Vagina (tissue), 2 donors: ENCODE results near the gene LINGO1. TPM values are rescaled to one million over a fixed set of nuclear protein-coding genes. Genes with fewer than 3 reads are reported as not detected.

Source experiments
- DNase-seq, 2 donors: peaks; one replicate each; pipeline ENCODE4 v3.0.0-alpha.2; 2017; ENCODE audit errors: extremely low spot score in 2 of 2
- H3K27ac ChIP-seq: fragments of 200-600 bp; sonication (generic); one replicate; pipeline ENCODE4 v1.5.1; 2019
- H3K27me3 ChIP-seq: fragments of 200-600 bp; sonication (generic); one replicate; pipeline ENCODE4 v1.5.1; 2019
- H3K36me3 ChIP-seq, 2 donors: fragments of 200-600 bp; sonication (generic); one replicate each; pipeline ENCODE4 v1.5.1; 2017 to 2019
- H3K4me1 ChIP-seq: fragments of 200-600 bp; sonication (generic); one replicate; pipeline ENCODE4 v1.5.1; 2019
- H3K4me3 ChIP-seq, 2 donors: fragments of 200-600 bp; sonication (generic); 1 replicate in 1 of 2; 2 replicates in 1 of 2; pipeline ENCODE4 v1.5.1; 2016 to 2019
- H3K9me3 ChIP-seq: fragments of 200-600 bp; sonication (generic); one replicate; pipeline ENCODE4 v1.5.1; 2019
- CTCF ChIP-seq, 3 experiments: fragments of 450-650 bp in 2 of 3; fragments of 200-600 bp in 1 of 3; sonication (generic) in 1 of 3; IDR thresholded peaks; one replicate each; pipeline ENCODE4 v1.5.1; 2017 to 2019; ENCODE audit warnings: antibody characterized with exemption in 3 of 3, mild to moderate bottlenecking in 2 of 3, moderate library complexity in 2 of 3
- POLR2A ChIP-seq, 2 donors: fragments of 450-650 bp; IDR thresholded peaks; one replicate each; pipeline ENCODE4 v1.6.1; 2017; ENCODE audit warnings: antibody characterized with exemption in 2 of 2, mild to moderate bottlenecking in 2 of 2, moderate library complexity in 2 of 2
- POLR2AphosphoS5 ChIP-seq, 2 donors: sonication (generic); formaldehyde crosslinking; IDR thresholded peaks; one replicate each; pipeline ENCODE4 v1.9.0; 2017; ENCODE audit warnings: antibody characterized with exemption in 2 of 2, mild to moderate bottlenecking in 2 of 2, low read depth in 1 of 2; ENCODE audit not compliant: insufficient read depth in 1 of 2
- intact Hi-C: fragments of 100-400 bp; cut with DNase I; formaldehyde crosslinking; loops from one replicate; pipeline ENCODE4 v1.15.1; 2023
- total RNA-seq: library from RNA; depleted of rRNA; stranded (reverse); fragments of >200 nt; gene quantifications from one replicate; pipeline ENCODE4 v1.2.3, GENCODE V29; 2016

LINGO1 gene
- total RNA-seq, 1 donor from 2014 or later, result 4.7 TPM

GRCh38 chr15:77663256-77663655 lies 30.5 kb upstream of the LINGO1 start:
- TF ChIP-seq POLR2A (IDR thresholded peaks at IDR 0.05) (no peak), CTCF (IDR thresholded peaks at IDR 0.05) (no peak), POLR2AphosphoS5 (IDR thresholded peaks at IDR 0.05; ENCODE audit: insufficient read depth in 1 of 2, low read depth in 1 of 2) (no peak)
- no peak for DNase-seq
- no peak overlapping the region for H3K4me3 ChIP-seq
- no peaks in the 10 kb centered on the region for H3K36me3 ChIP-seq
- intact Hi-C loops, result no loop called here
- H3K4me1 ChIP-seq, result no peaks in the 10 kb centered on the region
- H3K27ac ChIP-seq, result no peak overlapping the region
- no peaks in the 10 kb centered on the region for H3K9me3 ChIP-seq
- H3K27me3 ChIP-seq, result no peaks in the 10 kb centered on the region

- Histone ChIP-seq H3K36me3 (no peaks in the 10 kb centered on the region), H3K27ac (no peak overlapping the region), H3K9me3 (no peaks in the 10 kb centered on the region), H3K4me1 (no peaks in the 10 kb centered on the region), H3K27me3 (no peaks in the 10 kb centered on the region), H3K4me3 (no peak overlapping the region)
- no peak for DNase-seq
- no peak for TF ChIP-seq POLR2AphosphoS5 (IDR thresholded peaks at IDR 0.05; ENCODE audit: insufficient read depth in 1 of 2, low read depth in 1 of 2)
- no peak for TF ChIP-seq POLR2A (IDR thresholded peaks at IDR 0.05)
- TF ChIP-seq CTCF (IDR thresholded peaks at IDR 0.05), result no peak
- intact Hi-C loops, result no loop called here
Observed at GRCh38 chr15:77659350-77660321, 26.9 kb upstream of the LINGO1 start.

GRCh38 chr15:77658304-77658703 lies 25.6 kb upstream of the LINGO1 start:
- Histone ChIP-seq H3K4me1 (no peaks in the 10 kb centered on the region), H3K27ac (no peak overlapping the region), H3K27me3 (no peaks in the 10 kb centered on the region), H3K9me3 (no peaks in the 10 kb centered on the region), H3K4me3 (no peak overlapping the region), H3K36me3 (no peaks in the 10 kb centered on the region)
- intact Hi-C loops, result no loop called here
- no peak for DNase-seq
- no peak for TF ChIP-seq CTCF (IDR thresholded peaks at IDR 0.05)
- TF ChIP-seq POLR2A (IDR thresholded peaks at IDR 0.05), result no peak
- TF ChIP-seq POLR2AphosphoS5 (IDR thresholded peaks at IDR 0.05; ENCODE audit: insufficient read depth in 1 of 2, low read depth in 1 of 2), result no peak

- Histone ChIP-seq H3K36me3 (no peaks in the 10 kb centered on the region), H3K27me3 (no peaks in the 10 kb centered on the region), H3K27ac (no peak overlapping the region), H3K4me3 (no peak overlapping the region), H3K9me3 (no peaks in the 10 kb centered on the region), H3K4me1 (no peaks in the 10 kb centered on the region)
- no peak for DNase-seq
- TF ChIP-seq POLR2AphosphoS5 (IDR thresholded peaks at IDR 0.05; ENCODE audit: insufficient read depth in 1 of 2, low read depth in 1 of 2) (no peak), CTCF (IDR thresholded peaks at IDR 0.05) (no peak), POLR2A (IDR thresholded peaks at IDR 0.05) (no peak)
- intact Hi-C loops, result no loop called here
Observed at GRCh38 chr15:77657634-77658238, 25.0 kb upstream of the LINGO1 start.

- no peak for TF ChIP-seq POLR2AphosphoS5 (IDR thresholded peaks at IDR 0.05; ENCODE audit: insufficient read depth in 1 of 2, low read depth in 1 of 2)
- TF ChIP-seq CTCF (IDR thresholded peaks at IDR 0.05), result no peak
- no peak for TF ChIP-seq POLR2A (IDR thresholded peaks at IDR 0.05)
- Histone ChIP-seq H3K36me3 (no peaks in the 10 kb centered on the region), H3K9me3 (no peaks in the 10 kb centered on the region), H3K27ac (no peak overlapping the region), H3K4me1 (no peaks in the 10 kb centered on the region), H3K27me3 (no peaks in the 10 kb centered on the region), H3K4me3 (no peak overlapping the region)
- DNase-seq, result no peak
- intact Hi-C loops, result no loop called here
Observed at GRCh38 chr15:77656294-77656693, 23.6 kb upstream of the LINGO1 start.
